Type B pancreatic cell (in vitro differentiated cells): ENCODE data around the gene SMAP1. TPM values are rescaled to one million over a fixed set of nuclear protein-coding genes. Genes with fewer than 3 reads are reported as not detected.
A peak's percentile ranks its signal among the peaks of the same experiment; 100 is the strongest.

Experiments
- DNase-seq: peaks from one replicate; pipeline ENCODE4 v3.0.0; 2021; ENCODE audit warnings: mixed read lengths; ENCODE audit not compliant: unreplicated experiment; ENCODE audit errors: extremely low spot score
- H3K27ac Mint-ChIP-seq: 2 replicates; pipeline ENCODE4 v1.8.0; 2021; ENCODE audit warnings: mild to moderate bottlenecking, mixed read lengths
- H3K27me3 Mint-ChIP-seq: 2 replicates; pipeline ENCODE4 v1.8.0; 2021; ENCODE audit warnings: mixed read lengths
- H3K36me3 Mint-ChIP-seq: 2 replicates; pipeline ENCODE4 v1.8.0; 2021; ENCODE audit warnings: mixed read lengths
- H3K4me1 Mint-ChIP-seq: one replicate; pipeline ENCODE4 v1.8.0; 2021; ENCODE audit warnings: mixed read lengths; ENCODE audit not compliant: unreplicated experiment
- H3K4me3 Mint-ChIP-seq: 2 replicates; pipeline ENCODE4 v1.8.0; 2021; ENCODE audit warnings: mild to moderate bottlenecking, mixed read lengths
- H3K9me3 Mint-ChIP-seq: 2 replicates; pipeline ENCODE4 v1.8.0; 2021; ENCODE audit warnings: mixed read lengths
- total RNA-seq: library from RNA; stranded (reverse); gene quantifications from 2 replicates; pipeline ENCODE4 v1.2.1, GENCODE V29; 2021; ENCODE audit warnings: low replicate concordance
- TF ChIP-seq, protein P1 (sequence below): fragments of 200-600 bp; sonication (generic); conservative IDR thresholded peaks from 2 replicates; pipeline ENCODE4 v1.5.0; 2021; ENCODE audit warnings: antibody characterized with exemption, mild to moderate bottlenecking

SMAP1 gene
- total RNA-seq, 1 donor from 2014 or later = 22.8 TPM

DNA sequence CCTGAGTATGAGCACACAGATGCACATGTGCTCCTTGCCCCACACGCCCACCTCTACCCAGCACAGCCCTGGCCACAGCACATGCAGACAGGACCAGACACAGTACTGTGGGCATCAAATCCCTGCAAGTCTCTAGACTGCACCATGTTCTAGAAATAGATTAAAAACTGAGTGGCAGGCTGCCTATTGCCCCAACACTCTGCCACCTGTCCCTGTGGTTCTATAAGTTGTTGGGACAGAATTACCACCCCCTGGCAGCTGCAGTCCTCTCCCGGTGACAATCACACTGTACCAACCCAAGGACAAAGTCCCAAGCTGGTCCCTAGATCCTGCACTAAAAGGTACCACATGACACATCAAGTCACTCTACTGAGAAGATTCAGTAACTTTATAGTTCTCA is 219.0 kb downstream of the SMAP1 start:
- Mint-ChIP-seq H3K4me1 (peaks cover 7% of the 10 kb centered on the region), H3K9me3 (no peaks in the 10 kb centered on the region), H3K27ac (no peak overlapping the region), H3K4me3 (no peak overlapping the region), H3K27me3 (peaks cover 12% of the 10 kb centered on the region), H3K36me3 (no peaks in the 10 kb centered on the region)
- DNase-seq = no peak
- TF ChIP-seq, protein P1, sequence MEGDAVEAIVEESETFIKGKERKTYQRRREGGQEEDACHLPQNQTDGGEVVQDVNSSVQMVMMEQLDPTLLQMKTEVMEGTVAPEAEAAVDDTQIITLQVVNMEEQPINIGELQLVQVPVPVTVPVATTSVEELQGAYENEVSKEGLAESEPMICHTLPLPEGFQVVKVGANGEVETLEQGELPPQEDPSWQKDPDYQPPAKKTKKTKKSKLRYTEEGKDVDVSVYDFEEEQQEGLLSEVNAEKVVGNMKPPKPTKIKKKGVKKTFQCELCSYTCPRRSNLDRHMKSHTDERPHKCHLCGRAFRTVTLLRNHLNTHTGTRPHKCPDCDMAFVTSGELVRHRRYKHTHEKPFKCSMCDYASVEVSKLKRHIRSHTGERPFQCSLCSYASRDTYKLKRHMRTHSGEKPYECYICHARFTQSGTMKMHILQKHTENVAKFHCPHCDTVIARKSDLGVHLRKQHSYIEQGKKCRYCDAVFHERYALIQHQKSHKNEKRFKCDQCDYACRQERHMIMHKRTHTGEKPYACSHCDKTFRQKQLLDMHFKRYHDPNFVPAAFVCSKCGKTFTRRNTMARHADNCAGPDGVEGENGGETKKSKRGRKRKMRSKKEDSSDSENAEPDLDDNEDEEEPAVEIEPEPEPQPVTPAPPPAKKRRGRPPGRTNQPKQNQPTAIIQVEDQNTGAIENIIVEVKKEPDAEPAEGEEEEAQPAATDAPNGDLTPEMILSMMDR = no peak

DNA sequence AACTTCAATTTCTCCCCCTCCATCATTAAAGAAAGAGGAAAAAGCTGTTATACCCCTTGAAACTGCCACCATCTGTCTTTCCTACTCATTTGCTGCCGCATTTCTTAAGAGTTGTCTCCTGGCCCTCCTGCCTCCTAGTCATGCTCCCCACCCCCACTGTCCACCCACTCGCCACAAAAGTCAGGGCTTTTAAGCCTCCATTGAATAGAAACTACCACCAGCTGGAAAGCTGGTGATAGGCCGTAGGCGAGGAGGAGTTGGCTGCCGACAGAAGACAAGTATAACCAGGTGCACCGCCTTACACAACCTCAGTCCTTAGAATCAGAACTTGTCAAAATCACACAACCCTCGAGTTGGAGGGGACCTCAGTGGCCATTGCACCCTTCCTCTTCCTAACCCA is 221.6 kb downstream of the SMAP1 start:
- no peak for DNase-seq
- TF ChIP-seq, protein P1 = no peak
- Mint-ChIP-seq H3K4me1 (peaks cover 11% of the 10 kb centered on the region), H3K4me3 (no peak overlapping the region), H3K36me3 (no peaks in the 10 kb centered on the region), H3K27me3 (peaks cover 12% of the 10 kb centered on the region), H3K9me3 (no peaks in the 10 kb centered on the region), H3K27ac (no peak overlapping the region)

DNA sequence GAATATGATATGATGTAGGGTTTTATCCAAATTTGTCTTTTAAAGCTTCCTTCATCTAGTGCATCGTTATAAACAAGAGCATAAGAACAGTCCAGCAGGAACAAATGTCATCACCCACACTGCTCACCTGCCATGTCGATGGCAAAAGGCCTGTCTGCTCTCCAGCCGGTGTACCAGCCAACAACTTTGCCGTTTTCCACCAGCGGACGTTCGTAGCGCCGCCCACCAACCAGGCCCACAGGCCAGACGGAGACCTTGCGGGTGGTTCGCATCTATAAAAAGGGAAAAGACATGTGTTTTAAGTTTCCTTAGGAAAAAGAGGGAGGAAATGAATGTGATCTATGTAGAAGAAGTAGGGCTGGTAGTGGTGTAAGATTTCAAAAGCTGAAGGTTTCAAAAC is 226.3 kb downstream of the SMAP1 start:
- Mint-ChIP-seq H3K9me3 (no peaks in the 10 kb centered on the region), H3K36me3 (no peaks in the 10 kb centered on the region), H3K27me3 (no peaks in the 10 kb centered on the region), H3K4me3 (no peak overlapping the region), H3K4me1 (peaks cover 9% of the 10 kb centered on the region), H3K27ac (no peak overlapping the region)
- TF ChIP-seq, protein P1 = no peak
- no peak for DNase-seq

DNA sequence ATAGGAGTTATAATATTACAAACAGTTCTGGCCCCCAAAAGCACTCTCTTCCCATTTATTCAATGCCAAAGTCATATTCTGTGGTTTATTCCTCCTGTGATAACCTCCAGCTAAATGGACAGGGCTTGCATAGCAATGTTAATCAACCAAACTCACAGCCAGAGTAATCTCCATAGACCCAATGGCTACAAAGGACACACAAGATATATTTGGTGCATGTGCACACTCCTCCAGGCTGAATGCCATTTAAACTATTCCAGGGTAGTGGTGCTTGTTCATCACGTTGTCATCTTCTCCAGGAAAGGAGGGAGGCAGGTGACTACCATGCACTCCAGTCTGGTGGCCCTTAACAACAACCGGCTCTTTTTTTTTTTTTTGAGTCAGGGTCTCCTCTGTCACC is 232.4 kb downstream of the SMAP1 start:
- TF ChIP-seq, protein P1 = no peak
- Mint-ChIP-seq H3K27ac (no peak overlapping the region), H3K4me3 (no peak overlapping the region), H3K4me1 (peaks cover 4% of the 10 kb centered on the region), H3K9me3 (no peaks in the 10 kb centered on the region), H3K36me3 (no peaks in the 10 kb centered on the region), H3K27me3 (no peaks in the 10 kb centered on the region)
- no peak for DNase-seq

DNA sequence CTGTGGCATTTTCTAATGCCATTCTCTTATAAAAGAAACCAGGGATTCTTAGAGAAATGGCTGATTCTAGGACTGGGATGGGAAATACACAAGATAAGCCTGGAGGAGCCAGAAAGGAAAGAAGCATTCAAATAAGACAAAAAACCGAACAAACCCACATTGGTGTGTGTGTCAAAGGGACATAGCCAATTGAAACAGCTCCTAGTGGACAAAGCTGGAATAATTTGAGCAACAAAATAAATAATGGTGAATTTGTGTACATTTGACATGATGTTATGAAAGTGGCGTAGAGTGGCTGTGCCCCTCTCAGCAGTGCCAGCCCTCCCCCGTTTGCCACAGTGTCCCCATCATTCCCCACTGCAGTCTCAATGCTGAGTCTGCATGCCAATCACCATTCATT is 233.6 kb downstream of the SMAP1 start:
- DNase-seq = no peak
- no peak overlapping the region for H3K4me3 Mint-ChIP-seq
- H3K36me3 Mint-ChIP-seq = no peaks in the 10 kb centered on the region
- no peaks in the 10 kb centered on the region for H3K27me3 Mint-ChIP-seq
- no peaks in the 10 kb centered on the region for H3K9me3 Mint-ChIP-seq
- TF ChIP-seq, protein P1 = peak; percentile 62
- H3K27ac Mint-ChIP-seq = no peak overlapping the region
- H3K4me1 Mint-ChIP-seq = peaks cover 4% of the 10 kb centered on the region
